ENCODE results near the gene MAP7. TPM values are rescaled to one million over a fixed set of nuclear protein-coding genes. Genes with fewer than 3 reads are reported as not detected.

MAP7 gene
- total and polyA plus RNA-seq, 2 experiments from 2014 or later = 44.7 to 49.2 TPM

- Mint-ChIP-seq H3K27ac (peak overlapping the region; percentile 59; the same call in 1 of the 2 replicates), H3K4me3 (no peak overlapping the region), H3K36me3 (ENCODE audit: low read depth) (no peaks in the 10 kb centered on the region), H3K4me1 (peaks cover 60% of the 10 kb centered on the region), H3K9me3 (no peaks in the 10 kb centered on the region), H3K27me3 (ENCODE audit: insufficient read depth, low read depth, poor library complexity) (peaks cover 8% of the 10 kb centered on the region)
- H3K36me3 ChIP-seq (ENCODE audit: insufficient read depth) = no peaks in the 10 kb centered on the region
- no peak overlapping the region for H2AFZ ChIP-seq
- no peaks in the 10 kb centered on the region for H3F3A ChIP-seq (replicated peaks; ENCODE audit: low read depth)
- no peak overlapping the region for H3K4me3 ChIP-seq
- no peaks in the 10 kb centered on the region for H3K9me2 ChIP-seq (ENCODE audit: insufficient read depth)
- H3K27me3 ChIP-seq (ENCODE audit: insufficient read depth) = no peaks in the 10 kb centered on the region
- peaks cover 43% of the 10 kb centered on the region for H3K4me1 ChIP-seq (ENCODE audit: insufficient read depth)
- H4K20me1 ChIP-seq (replicated peaks; ENCODE audit: insufficient read depth) = no peaks in the 10 kb centered on the region
- H3K79me2 ChIP-seq (replicated peaks; ENCODE audit: insufficient read depth) = peaks cover 85% of the 10 kb centered on the region
- no peak overlapping the region for H3K27ac ChIP-seq (ENCODE audit: low read depth)
- TF ChIP-seq REST (IDR thresholded peaks at IDR 0.05; ENCODE audit: unreplicated experiment) = no peak
- TF ChIP-seq CREB1 (CRISPR knock-in tag; IDR thresholded peaks at IDR 0.05; ENCODE audit: low read depth) = no peak
- TF ChIP-seq CTCF (conservative IDR thresholded peaks at IDR 0.05; ENCODE audit: low read depth in 2 of 2) = no peak
- TF ChIP-seq EZH2 (IDR thresholded peaks at IDR 0.05; ENCODE audit: low read depth, unreplicated experiment) = no peak
- no peak for TF ChIP-seq STAT1 (IDR thresholded peaks at IDR 0.05; ENCODE audit: unreplicated experiment)
- TF ChIP-seq NANOG (IDR thresholded peaks at IDR 0.05; ENCODE audit: borderline replicate concordance) = no peak
- no peak for TF ChIP-seq JUNB (IDR thresholded peaks at IDR 0.05; ENCODE audit: unreplicated experiment)
- no peak for TF ChIP-seq ETS1 (IDR thresholded peaks at IDR 0.05)
- TF ChIP-seq POLR2AphosphoS5 (IDR thresholded peaks at IDR 0.05; ENCODE audit: low read depth) = no peak
- no peak for TF ChIP-seq ZNF331 (CRISPR knock-in tag; IDR thresholded peaks at IDR 0.05; ENCODE audit: low read depth)
- no peak for TF ChIP-seq ZNF462 (CRISPR knock-in tag; IDR thresholded peaks at IDR 0.05)
- TF ChIP-seq ZNF114 (CRISPR knock-in tag; IDR thresholded peaks at IDR 0.05) = no peak
- no peak for TF ChIP-seq EZH2phosphoT487 (IDR thresholded peaks at IDR 0.05; ENCODE audit: unreplicated experiment)
- H3K4me2 ChIP-seq = no peak overlapping the region
- ATAC-seq = no peak
- DNase-seq (ENCODE audit: low spot score) = no peak
These were observed 56.2 kb downstream of the MAP7 start for GRCh38 chr6:136494059-136494458.
